ENCODE data around the gene PXK.
A peak's percentile ranks its signal among the peaks of the same experiment; 100 is the strongest.
"Not testable (repeated sequence)": the region's sequence is repeated elsewhere in the genome, so short reads cannot be mapped to it uniquely, and the experiment has no call there.

PXK gene

DNA sequence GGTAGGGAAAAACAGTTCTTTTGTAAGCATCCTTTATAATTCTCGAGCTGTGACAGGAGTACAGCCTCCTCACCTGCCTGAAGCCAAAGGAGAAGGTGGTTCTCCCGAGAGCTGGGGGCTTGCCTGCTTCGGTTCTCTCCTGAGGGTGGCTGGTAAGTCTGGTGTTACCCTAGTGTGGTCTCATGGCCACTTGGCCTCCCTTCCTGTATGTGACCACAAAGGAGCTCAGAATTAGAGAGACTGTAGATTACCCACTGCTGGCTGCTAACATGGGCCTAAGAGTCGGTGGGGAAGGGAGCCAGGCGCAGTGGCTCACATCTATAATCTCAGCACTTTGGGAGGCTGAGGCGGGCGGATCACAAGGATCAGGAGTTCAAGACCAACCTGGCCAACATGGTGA lies 88.3 kb downstream of the PXK start:
- no peak for DNase-seq

DNA sequence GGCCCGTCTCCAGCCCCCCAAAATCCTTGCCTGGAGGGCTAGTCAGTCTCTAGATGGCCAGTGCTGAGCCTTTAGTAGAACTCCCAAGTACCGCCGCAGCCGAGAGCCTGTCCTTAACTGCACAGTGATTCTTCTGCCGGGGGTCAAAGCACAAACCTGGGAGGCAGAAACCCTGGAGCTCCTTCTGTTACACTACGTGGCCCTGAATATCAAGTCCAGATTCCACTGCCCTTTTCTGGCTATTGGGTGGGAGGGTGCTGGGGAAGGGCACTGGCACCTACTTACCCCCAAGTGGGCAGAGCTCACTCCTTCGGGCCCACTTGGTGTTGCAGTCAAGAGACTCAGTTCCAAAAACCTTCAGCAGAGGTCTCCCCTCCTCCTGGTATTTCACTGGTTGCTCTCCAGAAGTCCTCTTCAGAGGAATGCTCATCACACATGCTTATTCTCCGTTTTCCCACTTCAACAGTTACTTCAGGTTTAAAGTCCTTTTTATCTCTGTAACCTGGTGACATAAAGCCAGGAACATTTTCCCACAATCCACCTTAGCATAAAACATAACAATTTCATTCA lies 90.1 kb downstream of the PXK start:
- no peak for DNase-seq

- no peak for DNase-seq
These were observed 91.9 kb downstream of the PXK start for GRCh38 chr3:58424613-58425012.

DNA sequence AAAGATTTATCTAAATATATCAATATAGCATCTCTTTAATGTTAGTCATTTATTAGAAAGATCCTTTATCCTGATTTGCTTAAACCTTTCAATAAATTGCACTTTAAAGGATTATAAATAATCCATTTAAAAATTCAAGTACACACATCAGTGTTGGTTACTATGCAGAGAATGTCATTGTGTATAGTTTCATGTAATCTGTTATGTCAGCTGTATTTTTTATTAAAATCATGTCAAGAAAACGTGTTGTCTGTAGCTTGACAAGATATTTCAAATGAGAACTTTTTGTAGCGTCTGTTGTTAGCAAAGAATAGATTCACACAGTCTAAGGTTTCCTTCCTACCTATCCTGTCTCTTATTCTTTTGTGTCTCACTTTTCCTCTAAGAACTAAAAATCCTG lies 93.1 kb downstream of the PXK start:
- no peak for DNase-seq

DNA sequence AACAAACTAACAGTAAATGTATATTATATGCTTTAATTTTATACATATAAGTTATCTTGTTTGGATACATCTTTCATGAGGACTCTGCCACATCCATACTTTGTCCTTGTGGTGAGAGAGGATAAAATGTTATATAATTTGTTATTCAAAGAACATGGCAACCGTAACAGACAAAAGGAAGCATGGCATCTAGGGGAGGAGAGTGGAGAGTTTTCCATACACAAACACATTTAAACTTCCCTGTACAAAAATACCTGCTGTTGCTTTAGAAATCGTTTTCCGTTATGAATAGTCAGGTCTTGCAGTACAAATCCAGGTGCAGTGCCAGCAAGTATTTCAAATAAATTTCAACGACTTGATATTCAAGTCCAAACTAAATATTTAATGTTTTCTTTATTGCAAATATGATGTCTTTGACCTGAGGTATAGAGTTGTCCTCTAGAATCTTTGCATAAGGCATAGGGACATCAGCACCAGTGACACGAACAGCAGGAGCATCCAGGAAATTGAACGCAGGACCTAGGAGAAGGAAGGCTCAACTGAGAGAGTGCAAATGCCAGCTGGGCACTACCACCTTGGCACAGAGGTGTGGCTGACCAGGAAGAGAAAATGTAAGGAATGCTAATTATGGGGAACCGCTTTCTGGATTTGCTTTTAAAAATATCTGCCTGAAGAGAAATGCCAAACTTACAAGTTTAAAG lies 95.1 kb downstream of the PXK start:
- no peak for DNase-seq

GRCh38 chr3:58429657-58430056 lies 97.0 kb downstream of the PXK start:
- DNase-seq: no peak

DNA sequence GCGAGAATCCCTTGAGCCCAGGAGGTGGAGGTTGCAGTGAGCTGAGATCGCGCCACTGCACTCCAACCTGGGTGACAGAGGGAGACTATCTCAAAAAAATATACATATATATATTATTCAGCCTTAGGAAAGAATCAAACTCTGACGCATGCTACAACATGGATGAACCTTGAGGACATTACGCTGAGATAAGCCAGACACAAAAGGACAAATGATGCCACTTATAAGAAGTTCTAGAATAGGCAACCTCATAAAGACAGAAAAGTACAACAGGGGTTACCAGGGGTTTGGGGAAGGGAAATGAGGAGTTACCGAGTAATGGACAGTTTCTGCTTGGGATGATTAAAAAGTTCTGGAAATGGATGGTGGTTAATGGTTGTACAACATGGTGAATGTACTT lies 100.2 kb downstream of the PXK start:
- no peak for DNase-seq

DNA sequence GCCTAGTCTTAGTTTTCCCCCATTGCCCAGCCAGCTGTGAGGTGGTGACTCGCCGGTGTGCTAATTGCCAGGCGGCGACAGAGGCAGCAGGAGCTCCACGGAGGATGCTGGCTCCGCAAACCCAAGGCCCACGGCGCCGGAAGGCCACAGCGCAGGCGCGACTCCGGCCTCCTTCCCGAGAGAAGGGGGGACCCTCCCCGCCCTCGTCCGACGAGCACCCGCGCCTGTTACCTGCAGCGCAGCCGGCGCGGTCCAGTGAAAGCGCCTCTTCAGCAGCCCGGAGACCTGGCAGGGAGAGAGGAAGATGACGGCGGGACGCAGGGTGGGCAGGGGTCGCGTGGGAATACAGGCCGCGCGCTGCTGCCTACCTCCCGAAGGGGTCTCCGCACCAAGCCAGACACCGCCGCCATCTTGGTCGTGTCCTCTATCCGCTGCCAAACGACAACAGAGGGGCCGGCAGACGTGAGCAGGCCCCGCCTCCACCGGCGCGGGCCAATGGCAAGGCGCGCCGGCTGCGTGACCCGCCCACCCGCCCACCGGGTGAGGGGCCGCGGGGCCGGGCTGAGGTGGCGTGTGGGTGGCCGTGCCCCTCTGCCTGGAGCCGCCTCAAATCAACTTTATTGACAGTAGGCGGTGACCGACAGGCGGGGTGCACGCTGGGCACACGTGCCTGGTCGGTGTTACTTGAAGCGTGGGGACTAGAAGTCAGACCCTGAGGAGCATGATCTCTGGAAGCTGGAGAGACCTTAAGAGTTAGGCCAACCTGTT lies 100.9 kb downstream of the PXK start, which contains the start of gene PDHB:
PDHB (minus strand) TSS at position 433 of the 768 bp plus-strand sequence; CDS start at position 410, 23 bp downstream.
- peak; percentile 91 for DNase-seq

GRCh38 chr3:58434168-58434504 lies 101.4 kb downstream of the PXK start:
- no peak for DNase-seq

- DNase-seq: no peak
These were observed 101.8 kb downstream of the PXK start for GRCh38 chr3:58434511-58434910.

DNA sequence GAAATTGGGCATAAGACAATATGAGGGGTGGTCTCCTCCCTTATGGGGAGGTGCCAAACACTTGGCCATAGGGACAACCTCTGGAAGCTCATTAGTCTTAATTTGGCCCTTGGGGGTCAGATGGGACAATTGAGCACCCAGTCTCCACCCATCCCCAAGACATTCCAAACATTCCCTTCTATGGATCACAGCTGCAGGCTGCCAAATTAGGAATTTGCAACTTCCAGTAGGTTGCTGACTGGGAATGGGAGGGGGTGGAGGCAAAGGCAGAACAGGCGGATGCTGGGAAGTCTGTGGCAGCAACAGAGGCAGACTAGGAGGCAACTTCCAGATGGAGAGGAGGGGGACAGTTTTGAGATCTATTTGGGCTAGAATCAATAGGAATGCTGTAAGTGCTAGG lies 102.3 kb downstream of the PXK start:
- DNase-seq: no peak

- DNase-seq: not testable (repeated sequence)
These were observed 104.6 kb downstream of the PXK start for GRCh38 chr3:58437276-58437675.

DNA sequence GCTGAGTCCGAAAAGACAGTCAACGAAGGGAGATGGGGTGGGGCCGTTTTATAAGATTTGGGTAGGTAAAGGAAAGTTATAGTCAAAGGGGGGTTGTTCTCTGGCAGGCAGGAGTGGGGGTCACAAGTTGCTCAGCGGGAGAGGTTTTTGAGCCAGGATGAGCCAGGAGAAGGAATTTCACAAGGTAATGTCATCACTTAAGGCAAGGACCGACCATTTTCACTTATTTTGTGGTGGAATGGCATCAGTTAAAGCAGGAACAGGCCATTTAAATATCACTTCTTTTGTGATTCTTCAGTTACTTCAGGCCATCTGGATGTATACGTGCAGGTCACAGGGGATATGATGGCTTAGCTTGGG lies 108.3 kb downstream of the PXK start:
- DNase-seq: not testable (repeated sequence)

DNA sequence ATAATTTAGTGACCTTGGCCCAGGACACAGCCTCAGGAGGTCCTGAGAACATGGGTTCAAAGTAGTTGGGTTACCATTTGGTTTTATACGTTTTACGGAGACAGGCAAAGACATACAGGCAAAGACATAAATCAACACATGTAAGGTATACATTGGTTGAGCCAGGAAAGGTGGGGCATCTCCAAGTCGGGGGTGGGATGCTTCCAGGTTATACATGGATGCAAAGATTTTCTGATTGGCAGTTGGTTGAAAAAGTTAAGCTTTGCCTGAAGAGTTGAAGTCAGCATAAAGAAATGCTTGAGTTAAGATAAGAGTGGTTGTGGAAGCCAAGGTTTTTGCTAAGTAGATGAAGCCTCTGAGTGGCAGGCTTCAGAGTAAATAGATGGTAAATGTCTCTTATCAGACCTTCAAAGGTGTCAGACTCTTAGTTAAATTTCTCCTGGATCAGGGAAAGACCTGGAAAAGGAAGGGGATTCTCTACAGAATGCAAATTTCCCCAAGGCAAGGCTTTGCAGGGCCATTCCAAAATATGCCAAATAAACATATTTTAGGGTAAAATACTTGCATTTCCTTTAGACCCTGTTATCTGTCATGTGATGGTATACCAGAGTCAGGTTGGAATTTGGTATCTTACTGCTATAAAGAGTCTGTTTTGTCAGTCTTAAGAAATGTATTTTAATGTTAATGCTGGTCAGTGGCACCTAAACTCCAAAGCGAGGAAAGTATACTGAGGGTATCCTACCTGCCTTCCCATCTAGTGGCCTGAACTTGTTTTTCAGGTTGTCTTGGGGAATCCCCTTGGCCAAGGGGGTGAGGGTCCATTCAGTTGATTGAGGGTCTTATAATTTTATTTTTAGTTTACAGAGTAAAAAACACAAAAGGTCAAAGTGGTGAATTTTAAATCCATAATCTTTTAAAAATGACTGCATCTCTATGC lies 109.1 kb downstream of the PXK start:
- no peak for DNase-seq

GRCh38 chr3:58452176-58452575 lies 119.5 kb downstream of the PXK start:
- DNase-seq: no peak

DNA sequence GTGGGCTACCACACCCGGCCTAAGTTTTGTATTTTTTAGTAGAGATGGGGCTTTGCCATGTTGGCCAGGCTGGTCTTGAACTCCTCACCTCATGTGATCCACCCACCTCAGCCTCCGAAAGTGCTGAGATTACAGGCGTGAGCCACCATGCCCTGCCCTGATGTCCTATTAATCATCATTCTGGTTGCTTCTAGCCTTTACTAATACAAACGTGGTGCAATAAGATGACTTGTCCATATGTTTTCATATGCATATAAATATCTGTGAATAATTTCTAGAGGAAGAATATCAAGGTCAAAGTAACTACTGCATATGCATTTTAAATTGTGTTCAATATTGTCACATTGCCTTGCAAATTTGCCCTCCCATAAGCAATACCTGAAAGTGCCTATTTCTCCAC lies 126.5 kb downstream of the PXK start:
- DNase-seq: no peak

GRCh38 chr3:58462829-58463180 lies 130.1 kb downstream of the PXK start:
- no peak for DNase-seq

DNA sequence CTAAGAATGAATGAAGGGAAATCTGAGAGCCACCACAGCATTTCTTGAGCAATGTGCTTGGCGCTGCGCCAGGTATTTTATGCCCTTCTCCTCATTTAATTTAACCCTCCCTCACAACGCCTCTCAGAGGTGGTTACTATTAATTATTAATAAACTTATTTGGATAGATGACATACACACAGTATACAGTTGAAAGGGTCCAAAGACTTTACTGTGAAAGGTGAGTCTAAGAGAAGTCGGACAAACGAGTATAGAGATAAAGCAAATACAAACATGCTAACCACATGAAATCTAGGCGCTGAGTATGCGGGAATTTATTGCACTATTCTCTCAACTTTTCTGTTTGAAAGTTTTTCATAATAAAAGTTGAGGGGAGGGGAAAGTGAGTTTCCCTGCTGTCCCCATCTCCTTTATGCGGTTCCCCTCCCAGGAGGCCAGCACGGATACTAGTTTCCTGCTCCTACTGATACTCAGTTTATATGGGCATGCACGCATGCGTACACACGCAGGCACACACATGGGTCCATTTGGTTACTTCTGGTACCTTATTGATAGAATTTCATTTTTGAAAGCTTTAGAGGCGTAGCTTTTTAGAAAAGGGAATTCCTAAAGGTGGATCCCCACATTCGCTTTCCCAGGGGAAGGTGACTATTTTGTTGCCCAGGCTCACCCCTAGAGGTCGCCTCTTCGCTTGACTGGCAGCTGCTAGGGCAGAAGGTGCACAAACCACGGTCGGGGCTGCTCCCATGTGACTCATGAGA lies 130.7 kb downstream of the PXK start:
- DNase-seq: peak; percentile 77

DNA sequence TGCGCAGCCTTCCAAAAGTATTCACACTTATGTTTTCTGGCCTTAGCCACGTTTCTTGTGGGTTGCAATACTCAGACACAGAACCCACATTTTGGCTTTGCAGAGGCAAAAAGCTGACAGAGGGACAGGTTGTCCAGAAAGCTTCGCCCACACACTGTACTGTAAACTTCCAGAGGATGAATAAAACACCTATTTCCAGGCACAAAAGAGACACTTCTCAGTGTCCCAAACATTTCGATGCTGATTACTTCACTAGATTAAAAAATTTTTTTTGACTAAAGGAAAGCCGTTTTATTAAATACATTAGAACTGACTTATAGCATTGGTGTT lies 131.2 kb downstream of the PXK start:
- no peak for DNase-seq

DNA sequence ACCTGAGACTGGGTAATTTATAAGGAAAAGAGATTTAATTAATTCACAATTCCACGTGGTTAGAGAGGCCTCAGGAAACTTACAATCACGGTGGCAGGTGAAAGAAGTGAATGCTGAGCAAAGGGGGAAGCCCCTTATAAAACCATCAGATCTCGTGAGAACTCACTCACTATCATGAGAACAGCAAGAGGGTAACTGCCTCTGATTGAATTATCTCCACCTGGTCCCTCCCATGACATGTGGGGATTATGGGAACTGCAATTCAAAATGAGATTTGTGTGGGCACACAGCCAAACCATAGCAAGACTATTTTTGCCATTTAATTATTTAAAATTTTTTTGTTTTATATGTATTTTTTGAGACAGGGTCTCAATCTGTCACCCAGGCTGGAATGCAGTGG lies 132.2 kb downstream of the PXK start:
- DNase-seq: peak; percentile 7

DNA sequence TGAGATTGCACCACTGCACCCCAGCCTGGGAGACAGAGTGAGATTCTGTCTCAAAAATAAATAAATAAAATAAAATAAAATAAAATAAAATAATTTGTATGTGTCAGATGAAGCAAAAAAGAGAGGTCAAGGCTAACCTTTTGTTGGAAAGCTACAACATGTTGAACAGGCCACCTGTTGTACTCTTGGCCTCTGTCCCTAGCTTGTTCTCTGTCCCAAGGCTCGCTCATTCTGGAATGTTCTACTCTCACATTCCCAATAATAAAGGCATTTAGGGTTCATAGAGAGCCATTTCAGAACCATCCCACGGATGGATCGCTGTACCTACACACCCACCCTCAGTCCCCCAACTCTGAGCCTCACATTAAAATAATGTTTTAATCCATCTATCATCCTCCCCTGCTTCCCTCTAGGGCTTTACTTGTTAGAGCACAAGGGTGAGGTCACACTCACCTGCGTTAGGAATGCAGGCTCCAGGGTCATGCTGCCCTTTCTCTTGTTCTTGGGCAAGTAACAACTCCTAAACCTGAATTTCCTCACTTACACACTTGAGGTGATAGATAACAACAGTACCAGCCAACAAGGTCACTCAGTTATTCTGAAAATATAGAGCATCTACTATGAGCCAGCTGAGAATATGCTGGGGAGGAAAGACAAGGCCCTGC lies 134.3 kb downstream of the PXK start:
- DNase-seq: no peak

- DNase-seq: no peak
These were observed 136.4 kb downstream of the PXK start for GRCh38 chr3:58469096-58469495.

All from activated naive CD4-positive, alpha-beta T cell treated with Interleukin-2 at 50 U/mL for 16 hours (primary cell).